Measurements from ENCODE around the gene KASH5. TPM values are rescaled to one million over a fixed set of nuclear protein-coding genes. Genes with fewer than 3 reads are reported as not detected.

Gene KASH5
- total RNA-seq, 1 experiment from 2014 or later: not detected

- TF ChIP-seq CTCF (conservative IDR thresholded peaks at IDR 0.05): no peak
These were observed 2.3 kb downstream of the KASH5 start for GRCh38 chr19:49390131-49390928.

More at GRCh38 chr19:49390131-49390928, 2.3 kb downstream of the KASH5 start:
- Histone ChIP-seq H2AFZ (ENCODE audit: low read length) (no peak overlapping the region), H3K9ac (ENCODE audit: extremely low read depth, insufficient read length, low read length) (no peak overlapping the region), H3K27me3 (ENCODE audit: insufficient read depth, low read length) (no peaks in the 10 kb centered on the region), H4K91ac (ENCODE audit: insufficient read length, low read depth, low read length) (no peak overlapping the region), H2BK15ac (ENCODE audit: low read depth, low read length) (no peak overlapping the region), H2BK20ac (ENCODE audit: low read depth, low read length, poor library complexity, severe bottlenecking) (no peak overlapping the region), H2AK5ac (ENCODE audit: insufficient read length, low read length) (no peak overlapping the region), H3K9me3 (ENCODE audit: control insufficient read depth, low read depth, low read length) (no peaks in the 10 kb centered on the region), H2BK120ac (ENCODE audit: low read depth, low read length, poor library complexity, severe bottlenecking) (no peak overlapping the region), H3K56ac (ENCODE audit: insufficient read length, low read depth, low read length) (no peak overlapping the region), H3K4ac (ENCODE audit: low read depth, low read length) (no peak overlapping the region), H3K23ac (ENCODE audit: insufficient read length, low read depth, low read length) (no peak overlapping the region), H3K4me2 (ENCODE audit: insufficient read depth, insufficient read length, low read length) (no peak overlapping the region), H2BK12ac (ENCODE audit: insufficient read length, low read depth, low read length) (no peak overlapping the region), H3K14ac (ENCODE audit: insufficient read depth, low read length) (no peak overlapping the region), H3K27ac (ENCODE audit: insufficient read length, low read depth, low read length) (no peak overlapping the region), H3K79me1 (ENCODE audit: insufficient read depth, low read depth, low read length, poor library complexity, severe bottlenecking) (no peaks in the 10 kb centered on the region), H3K4me1 (ENCODE audit: insufficient read depth, low read length) (no peaks in the 10 kb centered on the region), H3K18ac (ENCODE audit: insufficient read length, low read depth, low read length) (no peak overlapping the region), H2BK5ac (ENCODE audit: insufficient read length, low read length) (no peak overlapping the region), H4K20me1 (ENCODE audit: control insufficient read depth, insufficient read depth, insufficient read length) (no peaks in the 10 kb centered on the region), H4K5ac (ENCODE audit: insufficient read length, low read depth, low read length) (no peak overlapping the region), H3K79me2 (ENCODE audit: insufficient read depth, low read length) (no peaks in the 10 kb centered on the region), H3K23me2 (ENCODE audit: insufficient read length, low read depth, low read length, poor library complexity, severe bottlenecking) (no peaks in the 10 kb centered on the region), H3T11ph (ENCODE audit: low read length) (no peak overlapping the region), H4K8ac (replicated peaks; ENCODE audit: insufficient read length, low read depth, low read length) (no peak overlapping the region)
- no CpG with 5 or more reads among the region's 26 CpGs for WGBS (ENCODE audit: extremely low coverage, insufficient read length, low lambda C conversion rate)
- Mint-ChIP-seq H3K9me3 (no peaks in the 10 kb centered on the region), H3K4me1 (peaks cover 12 to 29% of the 10 kb centered on the region in 2 experiments), H3K27me3 (ENCODE audit: low read depth) (peaks cover 11% of the 10 kb centered on the region), H3K4me3 (no peak overlapping the region), H3K36me3 (ENCODE audit: insufficient read depth in 1 of 3, low read depth in 3 of 3) (0 out of 7 replicates have a peak, but pooled peaks cover 0 to 1% (median 0%) of the 10 kb centered on the region in 3 experiments), H3K27ac (no peak overlapping the region)
- no peak for DNase-seq
